ENCODE data around the gene TNFSF12. TPM values are rescaled to one million over a fixed set of nuclear protein-coding genes. Genes with fewer than 3 reads are reported as not detected.

The TNFSF12 gene
- total and polyA plus RNA-seq, 12 donors, result 3.3 to 134 (median 54.7) TPM

- DNase-seq, result peak in 1 of 7 donors; percentile 5
- Histone ChIP-seq H3K4me1 (replicated peaks in 1 of 2) (peaks cover 34 to 69% of the 10 kb centered on the region in 2 donors), H3K27ac (peak overlapping the region in 3 of 5 donors; percentile 13 to 100 (median 99)), H3K9me3 (replicated peaks in 1 of 3) (no peaks in the 10 kb centered on the region), H3K4me3 (peak overlapping the region in 1 of 4 donors; percentile 98), H3K27me3 (no peaks in the 10 kb centered on the region), H3K36me3 (replicated peaks in 1 of 2) (peaks cover 0 to 63% of the 10 kb centered on the region in 2 donors)
- WGBS, 4 donors, result 42 to 50% (median 48%) methylated on average over 1 of the region's 1 CpG
- no peak for TF ChIP-seq POLR2A (IDR thresholded peaks at IDR 0.05)
- intact Hi-C loops (cut with DNase I), result no loop called here
Observed at GRCh38 chr17:7575481-7575883, 26.6 kb downstream of the TNFSF12 start.

- H3K9me3 ChIP-seq (replicated peaks in 1 of 3), result no peaks in the 10 kb centered on the region
- peak overlapping the region in 2 of 5 donors; percentile 99 to 100 for H3K27ac ChIP-seq
- peaks cover 34 to 71% of the 10 kb centered on the region in 2 donors for H3K4me1 ChIP-seq (replicated peaks in 1 of 2)
- H3K4me3 ChIP-seq, result no peak overlapping the region
- intact Hi-C loops (cut with DNase I), result no loop called here
- 57 to 67% (median 62%) methylated on average over 7 of the region's 7 CpGs for WGBS, 4 donors
- TF ChIP-seq CTCF (IDR thresholded peaks at IDR 0.05), result no peak
- TF ChIP-seq POLR2A (IDR thresholded peaks at IDR 0.05), result no peak
- peaks cover 0 to 58% of the 10 kb centered on the region in 2 donors for H3K36me3 ChIP-seq (replicated peaks in 1 of 2)
- no peak for DNase-seq
- H3K27me3 ChIP-seq, result no peaks in the 10 kb centered on the region
Observed at GRCh38 chr17:7575959-7576358, 27.1 kb downstream of the TNFSF12 start.

GRCh38 chr17:7576432-7576937, 27.6 kb downstream of the TNFSF12 start:
- Histone ChIP-seq H3K27me3 (no peaks in the 10 kb centered on the region), H3K4me3 (no peak overlapping the region), H3K36me3 (replicated peaks in 1 of 2) (peaks cover 0 to 53% of the 10 kb centered on the region in 2 donors), H3K27ac (peak overlapping the region in 1 of 5 donors; percentile 96), H3K4me1 (replicated peaks in 1 of 2) (peaks cover 34 to 71% of the 10 kb centered on the region in 2 donors), H3K9me3 (replicated peaks in 1 of 3) (no peaks in the 10 kb centered on the region)
- TF ChIP-seq POLR2A (IDR thresholded peaks at IDR 0.05) (no peak), CTCF (IDR thresholded peaks at IDR 0.05) (no peak)
- no peak for DNase-seq
- WGBS, 4 donors, result 68 to 78% (median 71%) methylated on average over 5 to 14 of the region's 14 CpGs
- intact Hi-C loops (cut with DNase I), result no loop called here

- peak overlapping the region in 2 of 5 donors; percentile 45 to 96 for H3K27ac ChIP-seq
- H3K36me3 ChIP-seq (replicated peaks in 1 of 2), result peaks cover 0 to 53% of the 10 kb centered on the region in 2 donors
- H3K4me3 ChIP-seq, result no peak overlapping the region
- H3K4me1 ChIP-seq (replicated peaks in 1 of 2), result peaks cover 37 to 73% of the 10 kb centered on the region in 2 donors
- intact Hi-C loops (cut with DNase I), result no loop called here
- TF ChIP-seq CTCF (IDR thresholded peaks at IDR 0.05) (peak in 1 of 6 experiments; percentile 5), POLR2A (IDR thresholded peaks at IDR 0.05) (peak in 1 of 2 donors; percentile 13)
- DNase-seq, result peak in 1 of 7 donors; percentile 16
- H3K9me3 ChIP-seq (replicated peaks in 1 of 3), result no peaks in the 10 kb centered on the region
- 71 to 77% (median 72%) methylated on average over 15 to 17 of the region's 17 CpGs for WGBS, 4 donors
- H3K27me3 ChIP-seq, result no peaks in the 10 kb centered on the region
Observed at GRCh38 chr17:7577327-7578199, 28.7 kb downstream of the TNFSF12 start.
